ENCODE measurements around the gene METTL13.
"Not testable (repeated sequence)": the region's sequence is repeated elsewhere in the genome, so short reads cannot be mapped to it uniquely, and the experiment has no call there.

METTL13 gene

DNA sequence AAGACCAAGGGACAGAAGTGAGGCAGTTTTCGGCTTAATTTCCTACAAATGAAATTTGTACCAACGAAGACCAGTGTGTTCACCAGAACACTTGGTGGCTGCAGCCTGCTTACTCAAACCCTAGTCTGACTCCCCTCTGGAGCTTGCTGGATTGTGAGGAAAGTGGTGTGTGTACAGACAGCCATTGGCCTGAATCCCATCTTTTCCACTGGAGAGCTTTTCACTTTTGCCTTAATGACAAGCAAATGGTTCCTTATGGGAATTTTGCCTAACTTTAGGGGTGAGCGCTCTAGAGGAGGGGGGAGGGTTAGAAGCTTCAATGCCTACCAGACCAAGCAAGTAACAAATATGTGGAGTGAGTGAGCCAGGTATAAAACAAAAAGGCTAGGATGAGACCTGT, 17.3 kb downstream of the METTL13 start:
- TF ChIP-seq, protein P1, sequence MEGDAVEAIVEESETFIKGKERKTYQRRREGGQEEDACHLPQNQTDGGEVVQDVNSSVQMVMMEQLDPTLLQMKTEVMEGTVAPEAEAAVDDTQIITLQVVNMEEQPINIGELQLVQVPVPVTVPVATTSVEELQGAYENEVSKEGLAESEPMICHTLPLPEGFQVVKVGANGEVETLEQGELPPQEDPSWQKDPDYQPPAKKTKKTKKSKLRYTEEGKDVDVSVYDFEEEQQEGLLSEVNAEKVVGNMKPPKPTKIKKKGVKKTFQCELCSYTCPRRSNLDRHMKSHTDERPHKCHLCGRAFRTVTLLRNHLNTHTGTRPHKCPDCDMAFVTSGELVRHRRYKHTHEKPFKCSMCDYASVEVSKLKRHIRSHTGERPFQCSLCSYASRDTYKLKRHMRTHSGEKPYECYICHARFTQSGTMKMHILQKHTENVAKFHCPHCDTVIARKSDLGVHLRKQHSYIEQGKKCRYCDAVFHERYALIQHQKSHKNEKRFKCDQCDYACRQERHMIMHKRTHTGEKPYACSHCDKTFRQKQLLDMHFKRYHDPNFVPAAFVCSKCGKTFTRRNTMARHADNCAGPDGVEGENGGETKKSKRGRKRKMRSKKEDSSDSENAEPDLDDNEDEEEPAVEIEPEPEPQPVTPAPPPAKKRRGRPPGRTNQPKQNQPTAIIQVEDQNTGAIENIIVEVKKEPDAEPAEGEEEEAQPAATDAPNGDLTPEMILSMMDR (IDR thresholded peaks at IDR 0.05; ENCODE audit: low read length), result no peak
- no peak overlapping the region for H3K27ac ChIP-seq (ENCODE audit: low read depth, low read length, poor library complexity, severe bottlenecking)
- H3K79me2 ChIP-seq (ENCODE audit: insufficient read depth, low read length), result no peaks in the 10 kb centered on the region
- H3K4me3 ChIP-seq (ENCODE audit: low read depth, low read length, poor library complexity, severe bottlenecking), result no peak overlapping the region
- no peaks in the 10 kb centered on the region for H3K27me3 ChIP-seq (ENCODE audit: insufficient read depth, low read length)
- H3K4me2 ChIP-seq (ENCODE audit: low read length), result no peak overlapping the region
- peaks cover 44% of the 10 kb centered on the region for H3K36me3 ChIP-seq (ENCODE audit: insufficient read depth, low read length)
- no peaks in the 10 kb centered on the region for H3K4me1 ChIP-seq (ENCODE audit: insufficient read depth, low read length, severe bottlenecking)
- H3K9me3 ChIP-seq (ENCODE audit: low read length), result no peaks in the 10 kb centered on the region
- no peak overlapping the region for H3K9ac ChIP-seq (ENCODE audit: low read length)
- H2AFZ ChIP-seq (ENCODE audit: low read length), result no peak overlapping the region
- H4K20me1 ChIP-seq (ENCODE audit: insufficient read depth, low read length), result no peaks in the 10 kb centered on the region
- no peaks in the 10 kb centered on the region for H3K9me2 ChIP-seq (ENCODE audit: low read depth, low read length)
- no peaks in the 10 kb centered on the region for H3F3A ChIP-seq (ENCODE audit: insufficient read depth, low read length)

DNA sequence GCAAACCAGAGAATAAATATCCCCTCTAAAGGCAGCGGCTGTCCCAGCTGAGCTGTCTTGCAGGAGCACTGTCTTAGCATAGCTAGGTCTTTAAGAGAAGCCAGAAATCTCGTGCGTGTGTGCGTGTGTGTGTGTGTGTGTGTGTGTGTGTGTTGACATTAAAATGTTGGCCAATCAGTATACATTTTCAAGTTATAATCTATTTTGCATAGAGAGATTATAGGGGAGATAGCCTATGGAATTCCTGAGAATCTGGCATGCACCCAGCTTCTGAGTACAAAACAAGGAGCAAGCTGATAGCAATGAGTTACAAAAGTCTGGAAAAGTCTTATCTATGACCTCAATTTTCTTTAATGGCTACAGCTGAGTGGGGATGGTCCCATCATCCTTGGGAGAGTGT, 17.7 kb downstream of the METTL13 start:
- H3K79me2 ChIP-seq (ENCODE audit: insufficient read depth, low read length), result no peaks in the 10 kb centered on the region
- no peak overlapping the region for H3K27ac ChIP-seq (ENCODE audit: low read depth, low read length, poor library complexity, severe bottlenecking)
- no peak overlapping the region for H3K4me3 ChIP-seq (ENCODE audit: low read depth, low read length, poor library complexity, severe bottlenecking)
- TF ChIP-seq, protein P1 (IDR thresholded peaks at IDR 0.05; ENCODE audit: low read length), result no peak
- no peak for TF ChIP-seq EZH2 (IDR thresholded peaks at IDR 0.05; ENCODE audit: borderline replicate concordance, low read length)
- H3K9me2 ChIP-seq (ENCODE audit: low read depth, low read length), result no peaks in the 10 kb centered on the region
- no peaks in the 10 kb centered on the region for H3K9me3 ChIP-seq (ENCODE audit: low read length)
- H3K27me3 ChIP-seq (ENCODE audit: insufficient read depth, low read length), result no peaks in the 10 kb centered on the region
- H3K9ac ChIP-seq (ENCODE audit: low read length), result no peak overlapping the region
- H4K20me1 ChIP-seq (ENCODE audit: insufficient read depth, low read length), result no peaks in the 10 kb centered on the region
- H3F3A ChIP-seq (ENCODE audit: insufficient read depth, low read length), result no peaks in the 10 kb centered on the region
- H3K4me2 ChIP-seq (ENCODE audit: low read length), result no peak overlapping the region
- H2AFZ ChIP-seq (ENCODE audit: low read length), result no peak overlapping the region
- no peaks in the 10 kb centered on the region for H3K4me1 ChIP-seq (ENCODE audit: insufficient read depth, low read length, severe bottlenecking)
- H3K36me3 ChIP-seq (ENCODE audit: insufficient read depth, low read length), result peaks cover 40% of the 10 kb centered on the region

DNA sequence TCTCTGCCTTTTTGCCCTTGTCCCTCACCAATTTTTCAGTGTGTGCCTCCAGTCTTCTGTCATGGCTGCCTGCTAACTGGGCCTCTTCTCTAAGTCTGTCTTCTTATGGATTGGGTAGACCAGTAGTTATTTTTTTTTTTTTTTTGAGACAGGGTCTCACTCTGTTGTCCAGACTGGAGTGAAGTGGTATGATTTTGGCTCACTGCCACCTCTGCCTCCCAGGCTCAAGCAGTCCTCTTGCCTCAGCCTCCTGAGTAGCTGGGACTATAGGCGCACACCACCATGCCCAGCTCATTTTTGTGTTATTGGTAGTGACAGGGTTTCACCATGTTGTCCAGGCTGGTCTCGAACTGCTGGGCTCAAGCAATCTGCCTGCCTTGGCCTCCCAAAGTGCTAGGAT, 18.2 kb downstream of the METTL13 start:
- not testable (repeated sequence) for H4K20me1 ChIP-seq (ENCODE audit: insufficient read depth, low read length); H3K27ac ChIP-seq (ENCODE audit: low read depth, low read length, poor library complexity, severe bottlenecking); H3K4me3 ChIP-seq (ENCODE audit: low read depth, low read length, poor library complexity, severe bottlenecking); H3K79me2 ChIP-seq (ENCODE audit: insufficient read depth, low read length); H3K9ac ChIP-seq (ENCODE audit: low read length); H3F3A ChIP-seq (ENCODE audit: insufficient read depth, low read length); H3K4me2 ChIP-seq (ENCODE audit: low read length); H3K9me2 ChIP-seq (ENCODE audit: low read depth, low read length); H3K4me1 ChIP-seq (ENCODE audit: insufficient read depth, low read length, severe bottlenecking); H3K27me3 ChIP-seq (ENCODE audit: insufficient read depth, low read length); H3K9me3 ChIP-seq (ENCODE audit: low read length); H2AFZ ChIP-seq (ENCODE audit: low read length)
- peaks cover 35% of the 10 kb centered on the region for H3K36me3 ChIP-seq (ENCODE audit: insufficient read depth, low read length)

DNA sequence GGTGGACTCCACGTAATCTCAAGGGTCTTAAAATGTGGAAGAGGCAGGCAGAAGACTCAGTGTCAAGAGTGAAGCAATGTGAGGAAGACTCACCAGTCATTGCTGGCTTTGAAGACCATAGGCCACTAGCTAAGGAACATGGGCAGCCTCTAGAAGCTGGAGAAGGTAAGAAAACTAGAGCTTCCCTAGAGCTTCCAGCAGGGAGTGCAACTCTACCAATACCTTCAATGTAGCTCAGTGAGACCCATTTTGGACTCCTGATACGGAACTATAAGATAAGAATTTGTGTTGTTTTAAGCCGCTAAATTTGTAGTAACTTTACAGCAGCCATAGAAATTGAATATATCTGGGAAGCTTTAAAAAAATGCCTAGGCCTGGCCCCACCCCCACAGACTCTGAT, 18.9 kb downstream of the METTL13 start:
- no peaks in the 10 kb centered on the region for H3F3A ChIP-seq (ENCODE audit: insufficient read depth, low read length)
- no peaks in the 10 kb centered on the region for H3K9me3 ChIP-seq (ENCODE audit: low read length)
- H3K4me1 ChIP-seq (ENCODE audit: insufficient read depth, low read length, severe bottlenecking), result peaks cover under 1% of the 10 kb centered on the region
- H3K27me3 ChIP-seq (ENCODE audit: insufficient read depth, low read length), result no peaks in the 10 kb centered on the region
- TF ChIP-seq, protein P1 (IDR thresholded peaks at IDR 0.05; ENCODE audit: low read length), result no peak
- no peak for TF ChIP-seq EZH2 (IDR thresholded peaks at IDR 0.05; ENCODE audit: borderline replicate concordance, low read length)
- H2AFZ ChIP-seq (ENCODE audit: low read length), result no peak overlapping the region
- H3K4me2 ChIP-seq (ENCODE audit: low read length), result no peak overlapping the region
- H3K27ac ChIP-seq (ENCODE audit: low read depth, low read length, poor library complexity, severe bottlenecking), result no peak overlapping the region
- no peaks in the 10 kb centered on the region for H4K20me1 ChIP-seq (ENCODE audit: insufficient read depth, low read length)
- peaks cover 28% of the 10 kb centered on the region for H3K36me3 ChIP-seq (ENCODE audit: insufficient read depth, low read length)
- H3K9ac ChIP-seq (ENCODE audit: low read length), result no peak overlapping the region
- no peaks in the 10 kb centered on the region for H3K79me2 ChIP-seq (ENCODE audit: insufficient read depth, low read length)
- no peaks in the 10 kb centered on the region for H3K9me2 ChIP-seq (ENCODE audit: low read depth, low read length)
- H3K4me3 ChIP-seq (ENCODE audit: low read depth, low read length, poor library complexity, severe bottlenecking), result no peak overlapping the region

Data from OCI-LY1 (cell line).